HUES48 (cell line): Measurements from ENCODE around the gene PAX8.
A peak's percentile ranks its signal among the peaks of the same experiment; 100 is the strongest.

Source experiments
- H3K27ac ChIP-seq: one replicate; pipeline ENCODE4 v1.7.0; 2013; ENCODE audit warnings: low read depth, low read length, inconsistent platforms
- H3K27me3 ChIP-seq: 2 replicates; pipeline ENCODE4 v1.6.1; 2013; ENCODE audit warnings: mild to moderate bottlenecking, low read length; ENCODE audit not compliant: control insufficient read depth, insufficient read depth
- H3K36me3 ChIP-seq: 2 replicates; pipeline ENCODE4 v1.6.1; 2013; ENCODE audit warnings: low read length; ENCODE audit not compliant: control insufficient read depth, insufficient read depth
- H3K4me1 ChIP-seq: 2 replicates; pipeline ENCODE4 v1.6.1; 2013; ENCODE audit warnings: mild to moderate bottlenecking, low read length; ENCODE audit not compliant: control insufficient read depth, insufficient read depth
- H3K4me3 ChIP-seq: 2 replicates; pipeline ENCODE4 v1.5.1; 2013; ENCODE audit warnings: mild to moderate bottlenecking, low read depth, low read length
- H3K9ac ChIP-seq: 2 replicates; pipeline ENCODE4 v1.6.1; 2013; ENCODE audit warnings: mild to moderate bottlenecking, low read depth, low read length, moderate library complexity
- H3K9me3 ChIP-seq: 2 replicates; pipeline ENCODE4 v1.6.1; 2013; ENCODE audit warnings: low read length; ENCODE audit not compliant: control insufficient read depth, insufficient read depth

Gene PAX8

GRCh38 chr2:113201496-113202304, 77.0 kb downstream of the PAX8 start:
- H3K36me3 ChIP-seq, result no peaks in the 10 kb centered on the region
- peaks cover 3% of the 10 kb centered on the region; the same call in 1 of the 2 replicates for H3K4me1 ChIP-seq
- H3K27me3 ChIP-seq, result peaks cover 10% of the 10 kb centered on the region
- no peak overlapping the region for H3K9ac ChIP-seq
- H3K9me3 ChIP-seq, result no peaks in the 10 kb centered on the region
- no peak overlapping the region for H3K27ac ChIP-seq
- no peak overlapping the region for H3K4me3 ChIP-seq

GRCh38 chr2:113200736-113201490, 77.8 kb downstream of the PAX8 start:
- Histone ChIP-seq H3K9ac (no peak overlapping the region), H3K27ac (no peak overlapping the region), H3K27me3 (peaks cover 10% of the 10 kb centered on the region), H3K36me3 (no peaks in the 10 kb centered on the region), H3K9me3 (no peaks in the 10 kb centered on the region), H3K4me1 (peaks cover 3% of the 10 kb centered on the region; the same call in 1 of the 2 replicates), H3K4me3 (no peak overlapping the region)

- H3K9ac ChIP-seq, result no peak overlapping the region
- peaks cover 3% of the 10 kb centered on the region; the same call in 1 of the 2 replicates for H3K4me1 ChIP-seq
- H3K4me3 ChIP-seq, result no peak overlapping the region
- H3K9me3 ChIP-seq, result no peaks in the 10 kb centered on the region
- no peaks in the 10 kb centered on the region for H3K36me3 ChIP-seq
- peaks cover 10% of the 10 kb centered on the region for H3K27me3 ChIP-seq
- no peak overlapping the region for H3K27ac ChIP-seq
These were observed 78.5 kb downstream of the PAX8 start for GRCh38 chr2:113200236-113200635.

- H3K4me3 ChIP-seq, result peak overlapping the region; percentile 87
These were observed 79.7 kb downstream of the PAX8 start for GRCh38 chr2:113198790-113199612.

GRCh38 chr2:113198048-113198789, 80.5 kb downstream of the PAX8 start:
- H3K36me3 ChIP-seq, result no peaks in the 10 kb centered on the region
- H3K4me1 ChIP-seq, result no peaks in the 10 kb centered on the region
- H3K9me3 ChIP-seq, result no peaks in the 10 kb centered on the region
- peak overlapping the region; percentile 87 for H3K4me3 ChIP-seq
- H3K27me3 ChIP-seq, result peaks cover 10% of the 10 kb centered on the region
- no peak overlapping the region for H3K27ac ChIP-seq
- no peak overlapping the region for H3K9ac ChIP-seq

More at GRCh38 chr2:113198790-113199612, 79.7 kb downstream of the PAX8 start:
- H3K27me3 ChIP-seq, result peaks cover 10% of the 10 kb centered on the region
- H3K9ac ChIP-seq, result peak overlapping the region; percentile 42; the same call in 1 of the 2 replicates
- no peaks in the 10 kb centered on the region for H3K36me3 ChIP-seq
- peaks cover under 1% of the 10 kb centered on the region; the same call in 1 of the 2 replicates for H3K4me1 ChIP-seq
- peak overlapping the region; percentile 28 for H3K27ac ChIP-seq
- H3K9me3 ChIP-seq, result no peaks in the 10 kb centered on the region

GRCh38 chr2:113197347-113198047, 81.2 kb downstream of the PAX8 start:
- Histone ChIP-seq H3K9me3 (no peaks in the 10 kb centered on the region), H3K4me1 (no peaks in the 10 kb centered on the region), H3K9ac (no peak overlapping the region), H3K36me3 (no peaks in the 10 kb centered on the region), H3K27ac (no peak overlapping the region), H3K27me3 (peaks cover 10% of the 10 kb centered on the region), H3K4me3 (no peak overlapping the region)

GRCh38 chr2:113196839-113197238, 81.9 kb downstream of the PAX8 start:
- H3K27ac ChIP-seq, result no peak overlapping the region
- H3K4me3 ChIP-seq, result no peak overlapping the region
- H3K4me1 ChIP-seq, result no peaks in the 10 kb centered on the region
- H3K9ac ChIP-seq, result no peak overlapping the region
- no peaks in the 10 kb centered on the region for H3K9me3 ChIP-seq
- peaks cover 10% of the 10 kb centered on the region for H3K27me3 ChIP-seq
- no peaks in the 10 kb centered on the region for H3K36me3 ChIP-seq

- Histone ChIP-seq H3K4me3 (no peak overlapping the region), H3K36me3 (no peaks in the 10 kb centered on the region), H3K27me3 (peaks cover 10% of the 10 kb centered on the region), H3K9ac (no peak overlapping the region), H3K27ac (no peak overlapping the region), H3K9me3 (no peaks in the 10 kb centered on the region), H3K4me1 (no peaks in the 10 kb centered on the region)
These were observed 82.7 kb downstream of the PAX8 start for GRCh38 chr2:113195923-113196501.

GRCh38 chr2:113192459-113193100, 86.1 kb downstream of the PAX8 start:
- no peaks in the 10 kb centered on the region for H3K36me3 ChIP-seq
- H3K27ac ChIP-seq, result no peak overlapping the region
- no peaks in the 10 kb centered on the region for H3K9me3 ChIP-seq
- H3K9ac ChIP-seq, result no peak overlapping the region
- no peaks in the 10 kb centered on the region for H3K4me1 ChIP-seq
- peaks cover 2% of the 10 kb centered on the region for H3K27me3 ChIP-seq
- no peak overlapping the region for H3K4me3 ChIP-seq
